Measurements from ENCODE around the gene CCSAP.
"Not testable (repeated sequence)": the region's sequence is repeated elsewhere in the genome, so short reads cannot be mapped to it uniquely, and the experiment has no call there.

The CCSAP gene

GRCh38 chr1:229342656-229343569 is at the start of gene CCSAP:
TSS of gene CCSAP (minus strand) at chr1:229343047. CDS start at chr1:229342465, 582 bp downstream.
- no peak for FAIRE-seq
- peak; percentile 35 for DNase-seq (ENCODE audit: insufficient read length, low spot score)
- TF ChIP-seq POLR2A (IDR thresholded peaks at IDR 0.05; ENCODE audit: low read depth, low read length): peak; percentile 29; the same call in 1 of the 2 replicates

- DNase-seq (ENCODE audit: insufficient read length, low spot score) (no peak), FAIRE-seq (no peak)
- no peak for TF ChIP-seq POLR2A (IDR thresholded peaks at IDR 0.05; ENCODE audit: low read depth, low read length)
Observed at GRCh38 chr1:229390130-229390529, 47.3 kb upstream of the CCSAP start.

- DNase-seq (ENCODE audit: insufficient read length, low spot score) (no peak), FAIRE-seq (no peak)
- no peak for TF ChIP-seq POLR2A (IDR thresholded peaks at IDR 0.05; ENCODE audit: low read depth, low read length)
Observed at GRCh38 chr1:229388897-229389580, 46.2 kb upstream of the CCSAP start.

GRCh38 chr1:229385853-229386456 is 43.1 kb upstream of the CCSAP start:
- FAIRE-seq (no peak), DNase-seq (ENCODE audit: insufficient read length, low spot score) (no peak)
- no peak for TF ChIP-seq POLR2A (IDR thresholded peaks at IDR 0.05; ENCODE audit: low read depth, low read length)

GRCh38 chr1:229384822-229385221 is 42.0 kb upstream of the CCSAP start:
- no peak for TF ChIP-seq POLR2A (IDR thresholded peaks at IDR 0.05; ENCODE audit: low read depth, low read length)
- DNase-seq (ENCODE audit: insufficient read length, low spot score) (no peak), FAIRE-seq (no peak)

- DNase-seq (ENCODE audit: insufficient read length, low spot score) (no peak), FAIRE-seq (no peak)
- no peak for TF ChIP-seq POLR2A (IDR thresholded peaks at IDR 0.05; ENCODE audit: low read depth, low read length)
Observed at GRCh38 chr1:229383961-229384360, 41.1 kb upstream of the CCSAP start.

GRCh38 chr1:229383188-229383587 is 40.3 kb upstream of the CCSAP start:
- FAIRE-seq: no peak
- DNase-seq (ENCODE audit: insufficient read length, low spot score): no peak
- no peak for TF ChIP-seq POLR2A (IDR thresholded peaks at IDR 0.05; ENCODE audit: low read depth, low read length)

GRCh38 chr1:229381234-229381633 is 38.4 kb upstream of the CCSAP start:
- DNase-seq (ENCODE audit: insufficient read length, low spot score) (no peak), FAIRE-seq (no peak)
- no peak for TF ChIP-seq POLR2A (IDR thresholded peaks at IDR 0.05; ENCODE audit: low read depth, low read length)

GRCh38 chr1:229380536-229381160 is 37.8 kb upstream of the CCSAP start:
- no peak for TF ChIP-seq POLR2A (IDR thresholded peaks at IDR 0.05; ENCODE audit: low read depth, low read length)
- no peak for FAIRE-seq
- DNase-seq (ENCODE audit: insufficient read length, low spot score): no peak

- TF ChIP-seq POLR2A (IDR thresholded peaks at IDR 0.05; ENCODE audit: low read depth, low read length): no peak
- FAIRE-seq (no peak), DNase-seq (ENCODE audit: insufficient read length, low spot score) (no peak)
Observed at GRCh38 chr1:229379846-229380245, 37.0 kb upstream of the CCSAP start.

GRCh38 chr1:229378586-229379367 is 35.9 kb upstream of the CCSAP start:
- FAIRE-seq: no peak
- no peak for TF ChIP-seq POLR2A (IDR thresholded peaks at IDR 0.05; ENCODE audit: low read depth, low read length)
- no peak for DNase-seq (ENCODE audit: insufficient read length, low spot score)

- DNase-seq (ENCODE audit: insufficient read length, low spot score); FAIRE-seq: not testable (repeated sequence)
Observed at GRCh38 chr1:229378035-229378434, 35.2 kb upstream of the CCSAP start.

GRCh38 chr1:229377429-229377828 is 34.6 kb upstream of the CCSAP start:
- TF ChIP-seq POLR2A (IDR thresholded peaks at IDR 0.05; ENCODE audit: low read depth, low read length): no peak
- DNase-seq (ENCODE audit: insufficient read length, low spot score) (no peak), FAIRE-seq (no peak)

All from H54 (cell line).